PFSK-1 (cell line): ENCODE measurements around the gene UEVLD.

Experiments used
- FOXP2 ChIP-seq: optimal IDR thresholded peaks from 2 replicates; pipeline ENCODE3; 2011; ENCODE audit warnings: borderline replicate concordance, control low read depth, inconsistent platforms; ENCODE audit not compliant: insufficient read depth; ENCODE audit errors: extremely low read length, extremely low read depth
- REST ChIP-seq, 2 experiments: IDR thresholded peaks; 2 replicates each; pipeline versions ENCODE4 v1.6.1 to v1.8.0; 2011 to 2012; ENCODE audit warnings: low read depth in 2 of 2, low read length in 2 of 2, control low read depth in 1 of 2, inconsistent platforms in 1 of 2, mild to moderate bottlenecking in 1 of 2, moderate library complexity in 1 of 2; ENCODE audit not compliant: insufficient read depth in 1 of 2

- TF ChIP-seq FOXP2 (no peak), REST (IDR thresholded peaks at IDR 0.05; ENCODE audit: insufficient read depth in 1 of 2, low read depth in 2 of 2, low read length in 2 of 2) (no peak)
Observed at GRCh38 chr11:18615628-18616392, 27.3 kb upstream of the UEVLD start.
